Fibroblast of pulmonary artery (primary cell): ENCODE results near the gene CLCF1.

Experiments used
- DNase-seq: peaks from one replicate; pipeline ENCODE4 v3.0.0-alpha.2; 2010; ENCODE audit warnings: low read depth
- H3K4me3 ChIP-seq: replicated peaks from 2 replicates; pipeline ENCODE4 v1.5.1; 2011; ENCODE audit warnings: low read depth, mild to moderate bottlenecking, control low read depth, low read length, moderate library complexity
- CTCF ChIP-seq: IDR thresholded peaks from 2 replicates; pipeline ENCODE4 v1.5.1; 2011; ENCODE audit warnings: mild to moderate bottlenecking, control low read depth, low read length, inconsistent platforms; ENCODE audit errors: missing control alignments

The CLCF1 gene

GRCh38 chr11:67376873-67377808 lies 3.7 kb upstream of the CLCF1 start:
- no peak overlapping the region for H3K4me3 ChIP-seq
- TF ChIP-seq CTCF = no peak
- DNase-seq = no peak

GRCh38 chr11:67376063-67376820 lies 2.8 kb upstream of the CLCF1 start:
- no peak for DNase-seq
- no peak overlapping the region for H3K4me3 ChIP-seq
- TF ChIP-seq CTCF = no peak

DNA sequence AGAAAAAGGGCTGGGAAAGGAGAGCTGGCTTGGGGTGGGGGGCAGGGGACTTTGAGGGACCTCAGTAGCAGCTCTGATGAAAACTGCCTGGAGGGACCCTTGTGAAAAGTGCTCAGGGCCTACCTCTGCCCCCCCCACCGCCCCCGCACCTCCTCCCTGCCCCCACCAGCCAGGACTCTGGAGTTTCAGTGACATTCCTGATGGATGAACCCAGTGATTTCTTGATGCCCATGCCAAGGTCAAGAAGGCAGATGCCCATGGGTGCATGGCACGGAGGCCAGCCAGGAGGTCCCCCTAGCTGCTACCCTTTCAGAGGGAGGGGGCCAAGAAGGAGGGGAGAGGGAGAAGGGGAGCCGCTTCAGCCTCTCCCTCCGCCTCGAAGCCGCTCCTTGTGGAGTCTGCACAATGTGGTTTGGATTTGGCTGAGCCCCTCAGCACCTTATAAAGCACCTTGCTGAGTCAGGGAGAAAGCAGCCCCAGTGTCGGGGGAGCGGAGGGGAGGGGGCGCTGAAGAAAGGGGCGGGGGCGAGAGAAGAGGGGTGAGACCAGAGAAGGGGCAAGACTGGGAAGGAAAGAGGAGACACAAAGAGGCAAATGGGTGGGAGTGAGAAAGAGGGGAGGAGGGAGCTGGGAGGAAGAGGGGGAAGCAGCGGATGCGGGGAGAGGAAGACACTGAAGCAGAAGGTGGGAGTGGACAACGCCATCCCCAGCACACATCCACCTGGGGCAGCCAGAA lies 2.1 kb upstream of the CLCF1 start:
- no peak for DNase-seq
- no peak for TF ChIP-seq CTCF
- no peak overlapping the region for H3K4me3 ChIP-seq

- H3K4me3 ChIP-seq = peak overlapping the region; percentile 64
- TF ChIP-seq CTCF = no peak
- no peak for DNase-seq
Observed at GRCh38 chr11:67374571-67375281, 1.3 kb upstream of the CLCF1 start.

GRCh38 chr11:67373648-67374570 lies 511 bp upstream of the CLCF1 start:
- peak; percentile 28 for TF ChIP-seq CTCF
- peak overlapping the region; percentile 64 for H3K4me3 ChIP-seq
- DNase-seq = peak; percentile 95
